Chondrocyte (in vitro differentiated cells): ENCODE results near the gene TLE3. TPM values are rescaled to one million over a fixed set of nuclear protein-coding genes. Genes with fewer than 3 reads are reported as not detected.
A peak's percentile ranks its signal among the peaks of the same experiment; 100 is the strongest.

ENCODE experiments used
- DNase-seq: peaks from one replicate; pipeline ENCODE4 v3.0.0; 2021; ENCODE audit warnings: mixed read lengths, low spot score
- H3K27ac Mint-ChIP-seq: one replicate; pipeline ENCODE4 v1.8.0; 2021; ENCODE audit warnings: mild to moderate bottlenecking, moderate library complexity, mixed read lengths; ENCODE audit not compliant: unreplicated experiment
- H3K27me3 Mint-ChIP-seq: 2 replicates; pipeline ENCODE4 v1.8.0; 2021; ENCODE audit warnings: low read depth, mixed read lengths
- H3K36me3 Mint-ChIP-seq: 2 replicates; pipeline ENCODE4 v1.8.0; 2021; ENCODE audit warnings: low read depth, mixed read lengths
- H3K4me1 Mint-ChIP-seq: 2 replicates; pipeline ENCODE4 v1.8.0; 2021; ENCODE audit warnings: low read depth, mild to moderate bottlenecking, mixed read lengths
- H3K4me3 Mint-ChIP-seq: one replicate; pipeline ENCODE4 v1.8.0; 2021; ENCODE audit warnings: mild to moderate bottlenecking, moderate library complexity, mixed read lengths; ENCODE audit not compliant: unreplicated experiment
- H3K9me3 Mint-ChIP-seq: 2 replicates; pipeline ENCODE4 v1.8.0; 2021; ENCODE audit warnings: low read depth, mixed read lengths
- CTCF ChIP-seq: fragments of 200-600 bp; sonication (generic); IDR thresholded peaks from 2 replicates; pipeline ENCODE4 v1.5.0; 2021; ENCODE audit warnings: antibody characterized with exemption, mild to moderate bottlenecking, moderate library complexity
- total RNA-seq: library from RNA; stranded (reverse); gene quantifications from 3 replicates; pipeline ENCODE4 v1.2.1, GENCODE V29; 2021

The TLE3 gene
- total RNA-seq, 1 donor from 2014 or later: 53.4 TPM

GRCh38 chr15:70060993-70061305 is 36.8 kb downstream of the TLE3 start:
- Mint-ChIP-seq H3K4me3 (no peak overlapping the region), H3K27me3 (no peaks in the 10 kb centered on the region), H3K4me1 (peaks cover 31% of the 10 kb centered on the region), H3K36me3 (peaks cover 34% of the 10 kb centered on the region), H3K27ac (peak overlapping the region; percentile 32), H3K9me3 (no peaks in the 10 kb centered on the region)
- TF ChIP-seq CTCF: no peak
- DNase-seq: no peak

- Mint-ChIP-seq H3K27ac (no peak overlapping the region), H3K9me3 (no peaks in the 10 kb centered on the region), H3K4me1 (peaks cover 29% of the 10 kb centered on the region), H3K27me3 (no peaks in the 10 kb centered on the region), H3K4me3 (no peak overlapping the region), H3K36me3 (peaks cover 38% of the 10 kb centered on the region)
- TF ChIP-seq CTCF: no peak
- DNase-seq: no peak
Measured at GRCh38 chr15:70060214-70060992, 37.3 kb downstream of the TLE3 start.

GRCh38 chr15:70059476-70060213 is 38.1 kb downstream of the TLE3 start:
- H3K36me3 Mint-ChIP-seq: peaks cover 44% of the 10 kb centered on the region
- no peak for TF ChIP-seq CTCF

GRCh38 chr15:70058642-70059360 is 38.9 kb downstream of the TLE3 start:
- TF ChIP-seq CTCF: no peak
- Mint-ChIP-seq H3K4me3 (no peak overlapping the region), H3K27ac (no peak overlapping the region), H3K9me3 (no peaks in the 10 kb centered on the region), H3K4me1 (peaks cover 27% of the 10 kb centered on the region), H3K36me3 (peaks cover 46% of the 10 kb centered on the region), H3K27me3 (no peaks in the 10 kb centered on the region)
- DNase-seq: no peak

More at GRCh38 chr15:70059476-70060213, 38.1 kb downstream of the TLE3 start:
- H3K9me3 Mint-ChIP-seq: no peaks in the 10 kb centered on the region
- no peak overlapping the region for H3K27ac Mint-ChIP-seq
- DNase-seq: no peak
- H3K4me3 Mint-ChIP-seq: no peak overlapping the region
- H3K27me3 Mint-ChIP-seq: no peaks in the 10 kb centered on the region
- H3K4me1 Mint-ChIP-seq: peaks cover 27% of the 10 kb centered on the region

- peaks cover 24% of the 10 kb centered on the region for H3K4me1 Mint-ChIP-seq
- no peaks in the 10 kb centered on the region for H3K9me3 Mint-ChIP-seq
- no peak overlapping the region for H3K4me3 Mint-ChIP-seq
- no peak overlapping the region for H3K27ac Mint-ChIP-seq
- DNase-seq: no peak
- peaks cover 49% of the 10 kb centered on the region for H3K36me3 Mint-ChIP-seq
- no peaks in the 10 kb centered on the region for H3K27me3 Mint-ChIP-seq
- TF ChIP-seq CTCF: no peak
Measured at GRCh38 chr15:70057931-70058641, 39.6 kb downstream of the TLE3 start.
